ENCODE measurements around the gene HES3.

Gene HES3

GRCh38 chr1:6251233-6251632 lies 7.3 kb downstream of the HES3 start:
- Histone ChIP-seq H3K9ac (ENCODE audit: low read depth, low read length) (no peak overlapping the region), H3K4me1 (ENCODE audit: control insufficient read depth, insufficient read depth, low read length) (peaks cover 2% of the 10 kb centered on the region), H3K9me3 (ENCODE audit: control insufficient read depth, insufficient read depth, low read length) (no peaks in the 10 kb centered on the region), H3K4me3 (ENCODE audit: low read depth, low read length) (no peak overlapping the region), H3K36me3 (ENCODE audit: control insufficient read depth, insufficient read depth, low read length) (peaks cover 6% of the 10 kb centered on the region), H3K27me3 (ENCODE audit: control insufficient read depth, insufficient read depth, low read length) (peaks cover 41% of the 10 kb centered on the region)

GRCh38 chr1:6251681-6252373 lies 7.8 kb downstream of the HES3 start:
- peaks cover 6% of the 10 kb centered on the region for H3K36me3 ChIP-seq (ENCODE audit: control insufficient read depth, insufficient read depth, low read length)
- no peak overlapping the region for H3K4me3 ChIP-seq (ENCODE audit: low read depth, low read length)
- peaks cover 40% of the 10 kb centered on the region for H3K27me3 ChIP-seq (ENCODE audit: control insufficient read depth, insufficient read depth, low read length)
- H3K9me3 ChIP-seq (ENCODE audit: control insufficient read depth, insufficient read depth, low read length) = no peaks in the 10 kb centered on the region
- no peak overlapping the region for H3K9ac ChIP-seq (ENCODE audit: low read depth, low read length)
- peaks cover 2% of the 10 kb centered on the region for H3K4me1 ChIP-seq (ENCODE audit: control insufficient read depth, insufficient read depth, low read length)

- H3K4me3 ChIP-seq (ENCODE audit: low read depth, low read length) = no peak overlapping the region
- peaks cover 35% of the 10 kb centered on the region for H3K27me3 ChIP-seq (ENCODE audit: control insufficient read depth, insufficient read depth, low read length)
- H3K9me3 ChIP-seq (ENCODE audit: control insufficient read depth, insufficient read depth, low read length) = no peaks in the 10 kb centered on the region
- peaks cover 6% of the 10 kb centered on the region for H3K36me3 ChIP-seq (ENCODE audit: control insufficient read depth, insufficient read depth, low read length)
- peaks cover 2% of the 10 kb centered on the region for H3K4me1 ChIP-seq (ENCODE audit: control insufficient read depth, insufficient read depth, low read length)
- no peak overlapping the region for H3K9ac ChIP-seq (ENCODE audit: low read depth, low read length)
Measured at GRCh38 chr1:6252374-6252710, 8.4 kb downstream of the HES3 start.

- peaks cover 6% of the 10 kb centered on the region for H3K36me3 ChIP-seq (ENCODE audit: control insufficient read depth, insufficient read depth, low read length)
- no peaks in the 10 kb centered on the region for H3K9me3 ChIP-seq (ENCODE audit: control insufficient read depth, insufficient read depth, low read length)
- peaks cover 2% of the 10 kb centered on the region for H3K4me1 ChIP-seq (ENCODE audit: control insufficient read depth, insufficient read depth, low read length)
- H3K9ac ChIP-seq (ENCODE audit: low read depth, low read length) = no peak overlapping the region
- peaks cover 25% of the 10 kb centered on the region for H3K27me3 ChIP-seq (ENCODE audit: control insufficient read depth, insufficient read depth, low read length)
- H3K4me3 ChIP-seq (ENCODE audit: low read depth, low read length) = no peak overlapping the region
Measured at GRCh38 chr1:6253380-6253779, 9.4 kb downstream of the HES3 start.

- Histone ChIP-seq H3K9ac (ENCODE audit: low read depth, low read length) (no peak overlapping the region), H3K4me3 (ENCODE audit: low read depth, low read length) (no peak overlapping the region), H3K9me3 (ENCODE audit: control insufficient read depth, insufficient read depth, low read length) (no peaks in the 10 kb centered on the region), H3K36me3 (ENCODE audit: control insufficient read depth, insufficient read depth, low read length) (peaks cover 6% of the 10 kb centered on the region), H3K4me1 (ENCODE audit: control insufficient read depth, insufficient read depth, low read length) (peaks cover 3% of the 10 kb centered on the region), H3K27me3 (ENCODE audit: control insufficient read depth, insufficient read depth, low read length) (peaks cover 28% of the 10 kb centered on the region)
Measured at GRCh38 chr1:6254691-6255090, 10.7 kb downstream of the HES3 start.

GRCh38 chr1:6256645-6257044 lies 12.7 kb downstream of the HES3 start:
- Histone ChIP-seq H3K4me3 (ENCODE audit: low read depth, low read length) (no peak overlapping the region), H3K27me3 (ENCODE audit: control insufficient read depth, insufficient read depth, low read length) (peaks cover 13% of the 10 kb centered on the region), H3K4me1 (ENCODE audit: control insufficient read depth, insufficient read depth, low read length) (peaks cover 2% of the 10 kb centered on the region), H3K36me3 (ENCODE audit: control insufficient read depth, insufficient read depth, low read length) (peaks cover 6% of the 10 kb centered on the region), H3K9ac (ENCODE audit: low read depth, low read length) (no peak overlapping the region), H3K9me3 (ENCODE audit: control insufficient read depth, insufficient read depth, low read length) (no peaks in the 10 kb centered on the region)

- H3K9me3 ChIP-seq (ENCODE audit: control insufficient read depth, insufficient read depth, low read length) = no peaks in the 10 kb centered on the region
- peaks cover 13% of the 10 kb centered on the region for H3K27me3 ChIP-seq (ENCODE audit: control insufficient read depth, insufficient read depth, low read length)
- peaks cover 2% of the 10 kb centered on the region for H3K4me1 ChIP-seq (ENCODE audit: control insufficient read depth, insufficient read depth, low read length)
- H3K9ac ChIP-seq (ENCODE audit: low read depth, low read length) = no peak overlapping the region
- no peak overlapping the region for H3K4me3 ChIP-seq (ENCODE audit: low read depth, low read length)
- peaks cover 6% of the 10 kb centered on the region for H3K36me3 ChIP-seq (ENCODE audit: control insufficient read depth, insufficient read depth, low read length)
Measured at GRCh38 chr1:6257541-6258069, 13.6 kb downstream of the HES3 start.

- H3K9ac ChIP-seq (ENCODE audit: low read depth, low read length) = no peak overlapping the region
- H3K27me3 ChIP-seq (ENCODE audit: control insufficient read depth, insufficient read depth, low read length) = peaks cover 13% of the 10 kb centered on the region
- H3K4me1 ChIP-seq (ENCODE audit: control insufficient read depth, insufficient read depth, low read length) = peaks cover 2% of the 10 kb centered on the region
- peaks cover 3% of the 10 kb centered on the region for H3K36me3 ChIP-seq (ENCODE audit: control insufficient read depth, insufficient read depth, low read length)
- H3K4me3 ChIP-seq (ENCODE audit: low read depth, low read length) = no peak overlapping the region
- no peaks in the 10 kb centered on the region for H3K9me3 ChIP-seq (ENCODE audit: control insufficient read depth, insufficient read depth, low read length)
Measured at GRCh38 chr1:6258675-6259074, 14.7 kb downstream of the HES3 start.

- peaks cover 13% of the 10 kb centered on the region for H3K27me3 ChIP-seq (ENCODE audit: control insufficient read depth, insufficient read depth, low read length)
- H3K9me3 ChIP-seq (ENCODE audit: control insufficient read depth, insufficient read depth, low read length) = no peaks in the 10 kb centered on the region
- peak overlapping the region; percentile 50 for H3K4me3 ChIP-seq (ENCODE audit: low read depth, low read length)
- no peaks in the 10 kb centered on the region for H3K36me3 ChIP-seq (ENCODE audit: control insufficient read depth, insufficient read depth, low read length)
- H3K4me1 ChIP-seq (ENCODE audit: control insufficient read depth, insufficient read depth, low read length) = peaks cover 2% of the 10 kb centered on the region
- no peak overlapping the region for H3K9ac ChIP-seq (ENCODE audit: low read depth, low read length)
Measured at GRCh38 chr1:6259491-6260362, 15.7 kb downstream of the HES3 start.

- H3K9me3 ChIP-seq (ENCODE audit: control insufficient read depth, insufficient read depth, low read length) = no peaks in the 10 kb centered on the region
- peak overlapping the region; percentile 50 for H3K4me3 ChIP-seq (ENCODE audit: low read depth, low read length)
- H3K4me1 ChIP-seq (ENCODE audit: control insufficient read depth, insufficient read depth, low read length) = peaks cover 2% of the 10 kb centered on the region
- H3K36me3 ChIP-seq (ENCODE audit: control insufficient read depth, insufficient read depth, low read length) = no peaks in the 10 kb centered on the region
- peaks cover 13% of the 10 kb centered on the region for H3K27me3 ChIP-seq (ENCODE audit: control insufficient read depth, insufficient read depth, low read length)
- no peak overlapping the region for H3K9ac ChIP-seq (ENCODE audit: low read depth, low read length)
Measured at GRCh38 chr1:6260433-6260934, 16.5 kb downstream of the HES3 start.

- Histone ChIP-seq H3K4me1 (ENCODE audit: control insufficient read depth, insufficient read depth, low read length) (peaks cover 2% of the 10 kb centered on the region), H3K9me3 (ENCODE audit: control insufficient read depth, insufficient read depth, low read length) (no peaks in the 10 kb centered on the region), H3K36me3 (ENCODE audit: control insufficient read depth, insufficient read depth, low read length) (no peaks in the 10 kb centered on the region), H3K4me3 (ENCODE audit: low read depth, low read length) (peak within 1 kb of the TSS; percentile 50), H3K9ac (ENCODE audit: low read depth, low read length) (no peak within 1 kb of the TSS), H3K27me3 (ENCODE audit: control insufficient read depth, insufficient read depth, low read length) (peaks cover 13% of the 10 kb centered on the region)
Measured at GRCh38 chr1:6260961-6261614, 17.1 kb downstream of the HES3 start, which contains the start of gene GPR153. Gene GPR153 (minus strand): TSS chr1:6261098. CDS start chr1:6254905, 6,193 bp downstream.
